Stimulated activated CD4-positive, alpha-beta T cell treated with anti-CD3 and anti-CD28 coated beads, Interleukin-4, amount 100 ng/mL, for 48 hours (primary cell): ENCODE data around the gene NRP1.

Experiments used
- DNase-seq, 2 donors: peaks; one replicate each; pipeline ENCODE4 v3.0.0-alpha.2; 2020; ENCODE audit warnings: low read depth in 2 of 2

NRP1 gene

GRCh38 chr10:33212061-33212748 lies 122.3 kb downstream of the NRP1 start:
- DNase-seq: no peak

- no peak for DNase-seq
Measured at GRCh38 chr10:33211106-33211878, 123.2 kb downstream of the NRP1 start.

- DNase-seq: no peak
Measured at GRCh38 chr10:33209802-33210201, 124.7 kb downstream of the NRP1 start.

- DNase-seq: no peak
Measured at GRCh38 chr10:33208166-33208565, 126.3 kb downstream of the NRP1 start.

GRCh38 chr10:33204031-33204430 lies 130.4 kb downstream of the NRP1 start:
- no peak for DNase-seq

GRCh38 chr10:33201971-33202370 lies 132.5 kb downstream of the NRP1 start:
- no peak for DNase-seq

DNA sequence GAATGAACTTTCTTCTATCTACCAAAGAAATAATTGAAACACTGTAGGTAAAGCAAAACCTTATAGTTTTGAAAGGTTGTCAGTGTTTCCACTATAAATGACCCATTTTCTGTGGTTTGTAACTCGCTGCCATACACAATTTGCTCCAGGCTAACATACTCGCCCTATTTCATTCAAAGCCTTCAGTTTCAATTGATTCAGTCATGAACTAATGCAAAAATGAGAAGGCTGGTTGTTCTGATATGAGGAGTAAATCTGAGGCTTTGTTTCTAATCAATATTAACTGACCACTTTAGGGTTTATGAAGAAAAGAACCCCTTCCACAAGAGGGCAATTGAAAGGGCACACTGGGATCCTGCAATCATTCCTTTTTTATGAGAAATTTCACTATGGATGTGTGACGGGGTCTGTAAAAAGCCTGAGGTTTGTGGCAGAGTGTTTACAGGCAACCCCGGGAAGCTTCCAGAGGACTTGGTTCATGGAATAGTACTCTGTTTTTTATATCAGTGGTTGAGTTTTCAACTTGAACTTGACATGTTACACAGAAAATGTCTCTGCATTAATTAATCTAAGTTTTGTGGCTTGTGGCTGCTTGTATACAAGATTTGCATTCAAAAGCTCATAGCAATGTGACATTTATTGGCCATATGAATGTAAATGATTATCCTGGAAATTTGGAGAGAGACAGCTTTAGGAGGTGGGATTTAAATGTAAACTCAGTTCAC lies 133.2 kb downstream of the NRP1 start:
- DNase-seq: no peak

- DNase-seq: no peak
Measured at GRCh38 chr10:33199731-33200232, 134.7 kb downstream of the NRP1 start.

DNA sequence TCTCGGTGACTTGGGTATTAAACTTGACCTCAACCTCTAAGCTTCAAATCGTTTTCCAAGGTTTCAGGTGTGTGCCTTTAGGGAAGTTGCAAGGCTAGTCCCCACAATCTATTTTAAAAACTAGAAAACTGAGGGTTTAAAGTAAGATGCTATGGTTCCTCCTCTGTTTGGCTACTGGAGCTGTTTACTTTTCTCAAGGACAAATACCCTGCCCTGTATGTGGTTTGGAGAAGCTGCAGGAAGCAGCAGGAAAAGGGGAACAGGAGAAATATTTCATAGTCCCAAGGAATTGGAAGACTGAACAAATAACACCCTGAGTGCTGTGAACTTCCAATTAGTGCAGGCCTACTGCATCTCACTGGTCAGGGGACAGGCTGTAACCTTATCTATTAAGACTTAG lies 135.9 kb downstream of the NRP1 start:
- no peak for DNase-seq

DNA sequence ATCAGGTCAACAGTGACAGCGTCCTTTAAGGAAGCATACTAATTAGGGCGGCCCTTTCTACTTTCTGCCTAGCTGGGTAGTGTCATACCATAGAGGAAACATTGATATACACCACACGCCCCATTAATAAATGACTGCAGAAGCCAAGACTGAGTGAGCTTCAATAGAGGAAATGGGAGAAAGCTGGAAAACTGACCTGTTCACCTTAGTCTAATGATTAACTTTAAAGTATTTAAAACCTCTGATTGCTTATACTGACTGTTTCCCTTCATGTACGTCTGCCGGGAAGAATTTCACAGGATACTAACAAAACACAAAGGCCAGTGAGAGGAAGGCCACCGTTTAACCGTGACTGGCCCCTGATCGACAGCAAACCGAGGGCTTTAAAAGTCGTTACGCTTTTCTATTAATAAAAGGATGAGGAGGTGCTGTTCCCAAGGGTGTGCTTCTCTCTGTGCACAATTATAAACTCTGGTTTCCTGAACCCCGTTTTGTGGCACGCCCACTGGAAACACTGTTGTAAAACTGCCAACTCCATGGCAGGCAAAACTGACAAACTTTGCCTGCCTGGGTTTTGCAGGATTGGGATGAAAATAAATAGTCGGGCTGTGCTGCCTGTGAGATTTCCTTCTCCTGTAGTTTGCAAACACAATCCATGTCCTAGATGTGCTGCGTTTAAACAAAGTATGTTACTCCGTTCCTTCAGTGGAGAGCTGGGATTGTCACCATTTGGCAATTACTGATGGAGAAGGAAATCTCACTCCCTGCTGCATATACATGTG lies 137.6 kb downstream of the NRP1 start:
- no peak for DNase-seq

GRCh38 chr10:33196377-33196706 lies 138.1 kb downstream of the NRP1 start:
- no peak for DNase-seq

DNA sequence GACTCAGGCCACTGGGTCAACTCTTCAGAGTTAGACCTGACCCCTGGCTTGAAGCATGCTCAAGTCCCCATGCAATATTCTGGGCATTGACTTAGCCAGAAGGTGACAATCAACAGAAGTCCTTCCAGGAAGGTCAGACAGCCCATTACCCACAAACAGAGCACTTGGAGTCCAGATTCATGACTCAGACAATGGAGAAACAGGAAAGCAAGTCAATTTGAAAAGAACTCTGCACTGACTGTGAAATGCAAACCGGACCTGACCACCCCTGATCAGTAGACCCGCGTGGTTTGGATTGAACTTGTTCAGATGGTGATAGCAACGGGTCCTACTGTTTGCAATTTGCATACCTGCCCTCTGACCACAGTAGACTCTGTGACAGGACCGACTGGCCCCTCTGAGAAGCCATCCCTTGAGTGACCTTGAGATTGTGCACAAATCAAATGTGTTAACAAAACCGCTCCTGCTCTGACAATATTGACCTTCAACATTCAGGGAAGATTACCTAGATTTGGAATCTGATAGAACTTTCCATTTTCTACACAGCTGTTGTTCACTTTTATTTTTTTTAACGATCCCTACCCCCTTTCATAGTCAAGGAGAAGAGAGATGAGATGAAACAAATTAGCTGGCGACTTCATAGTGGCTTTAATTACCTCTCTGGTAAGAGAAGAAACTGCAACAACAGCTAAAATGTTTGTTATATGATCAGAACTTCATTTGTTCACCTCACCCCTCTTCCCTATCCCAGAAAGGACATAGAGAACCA lies 138.7 kb downstream of the NRP1 start:
- DNase-seq: no peak

DNA sequence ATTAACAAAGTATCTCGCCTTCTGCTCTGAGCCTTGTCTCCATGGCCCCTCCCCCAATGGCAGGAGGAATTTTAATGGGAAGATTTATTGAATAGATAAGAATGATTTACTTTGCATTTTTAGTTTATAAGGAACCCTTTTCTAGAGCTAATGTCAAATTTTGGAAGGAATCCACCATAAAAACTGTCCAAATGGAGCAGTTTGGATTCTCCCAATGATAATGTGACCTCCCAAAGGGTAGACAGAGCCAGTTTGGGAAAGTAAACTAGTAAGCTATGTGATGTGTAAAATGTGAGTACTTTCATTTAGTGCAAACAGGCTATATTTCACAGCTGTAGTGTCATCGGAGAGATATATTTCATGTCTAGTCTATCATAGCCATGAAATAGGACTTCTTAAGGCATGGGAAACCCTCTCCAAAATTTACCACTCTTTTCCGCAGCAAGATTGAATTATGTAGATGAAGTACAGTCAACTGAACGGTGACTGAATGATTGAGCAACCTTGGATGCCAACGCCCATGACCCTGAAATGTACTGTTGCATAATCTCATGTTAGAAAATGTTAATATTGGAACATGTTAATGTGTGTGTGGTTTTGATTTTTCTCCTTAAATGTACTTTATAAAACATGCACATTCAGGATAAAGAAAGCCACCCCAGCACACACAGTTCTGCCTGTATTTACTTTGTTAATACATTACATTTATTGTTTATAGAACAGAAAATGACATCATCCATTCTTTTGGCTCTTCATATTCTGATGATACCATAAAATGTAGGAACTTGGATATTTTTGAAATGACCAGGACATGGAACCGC lies 140.6 kb downstream of the NRP1 start:
- DNase-seq: no peak

- peak; percentile 55 to 76 for DNase-seq
Measured at GRCh38 chr10:33193057-33193700, 141.3 kb downstream of the NRP1 start.

DNA sequence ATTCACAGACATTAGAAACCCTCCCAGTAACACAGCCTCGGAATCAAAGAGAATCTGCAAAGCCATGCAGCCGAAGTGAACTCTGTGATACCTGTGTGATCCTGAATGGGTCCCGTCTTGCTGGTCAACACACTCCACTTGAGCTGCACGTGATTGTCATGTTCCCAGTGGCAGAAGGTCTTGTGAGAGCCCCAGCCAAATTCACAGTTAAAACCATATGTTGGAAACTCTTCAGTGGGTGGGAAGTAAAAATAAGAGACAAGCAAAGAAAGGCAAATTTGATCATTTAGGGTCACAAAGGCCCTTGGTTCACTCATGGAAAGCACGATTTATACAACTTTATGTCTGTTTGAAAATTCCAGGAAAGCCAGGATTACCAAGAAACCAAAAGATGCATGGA lies 142.3 kb downstream of the NRP1 start:
- DNase-seq: no peak

DNA sequence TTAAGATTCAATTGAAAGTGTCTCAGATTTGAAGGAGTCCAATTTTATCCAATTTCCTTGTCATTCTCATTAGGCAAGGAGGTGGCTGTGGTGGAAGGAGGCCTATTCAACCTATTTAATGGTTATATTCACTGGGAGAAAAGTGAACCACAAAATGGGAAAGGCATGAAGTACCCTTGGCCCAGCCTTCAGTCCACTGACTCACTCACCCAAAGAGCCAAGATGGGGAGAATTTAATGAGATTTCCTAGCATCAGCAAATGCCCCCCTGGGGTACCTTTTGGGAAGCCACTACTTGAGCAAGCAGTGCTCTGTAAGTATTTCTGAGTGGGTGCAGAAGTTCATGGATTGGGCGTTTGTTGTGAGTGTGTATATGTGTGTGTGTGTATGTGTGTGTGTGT lies 144.1 kb downstream of the NRP1 start:
- DNase-seq: no peak

DNA sequence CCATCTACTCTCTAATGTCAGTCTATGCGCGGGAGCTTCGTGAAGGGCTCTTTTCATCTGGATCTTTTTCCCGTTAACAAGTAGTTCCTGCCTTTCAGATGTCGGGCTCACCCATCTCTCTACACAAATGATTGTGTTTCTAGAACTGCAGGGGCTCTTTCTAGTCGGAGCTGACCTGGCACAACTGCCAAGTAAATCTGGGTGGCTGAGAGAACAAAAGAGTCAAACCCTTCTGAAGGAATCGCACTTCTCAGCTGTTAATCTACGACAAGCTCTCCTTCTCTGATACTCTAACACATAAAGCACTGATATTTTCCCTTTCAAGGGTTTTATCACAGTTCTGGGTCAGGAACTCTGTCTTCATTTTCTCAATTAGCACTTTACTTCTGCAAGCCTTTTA lies 144.7 kb downstream of the NRP1 start:
- no peak for DNase-seq

DNA sequence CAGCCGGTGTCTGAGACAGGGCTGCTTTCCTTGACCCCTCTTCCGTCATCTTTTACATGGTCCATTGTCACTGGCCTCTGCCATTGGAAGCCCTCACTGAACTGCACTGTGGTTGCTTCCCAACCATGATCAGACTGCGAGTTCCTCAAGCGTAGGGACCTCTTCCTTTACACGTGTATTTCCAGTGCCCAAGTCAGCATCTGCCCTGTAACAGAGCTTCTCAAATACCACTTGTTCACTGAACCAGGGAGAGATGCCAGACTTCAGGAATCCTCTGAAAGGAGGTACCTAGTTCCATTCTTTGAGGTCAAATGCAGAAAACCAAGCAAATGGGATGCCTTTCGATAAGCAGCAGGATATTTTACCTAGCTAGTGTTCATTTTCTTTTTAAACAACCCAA lies 145.1 kb downstream of the NRP1 start:
- no peak for DNase-seq

GRCh38 chr10:33187427-33187999 lies 147.0 kb downstream of the NRP1 start:
- DNase-seq: no peak
